Activated CD8-positive, alpha-beta memory T cell treated with anti-CD3 and anti-CD28 coated beads, Interleukin-2, amount 50 U/mL, for 24 hours (primary cell): ENCODE results near the gene FAM131A.
A peak's percentile ranks its signal among the peaks of the same experiment; 100 is the strongest.

Experiments used
- DNase-seq: peaks from one replicate; pipeline ENCODE4 v3.0.0-alpha.2; 2020; ENCODE audit errors: extremely low read depth

Gene FAM131A

GRCh38 chr3:184357248-184358123, 20.1 kb downstream of the FAM131A start:
- no peak for DNase-seq

GRCh38 chr3:184358124-184358767, 20.8 kb downstream of the FAM131A start:
- no peak for DNase-seq

DNA sequence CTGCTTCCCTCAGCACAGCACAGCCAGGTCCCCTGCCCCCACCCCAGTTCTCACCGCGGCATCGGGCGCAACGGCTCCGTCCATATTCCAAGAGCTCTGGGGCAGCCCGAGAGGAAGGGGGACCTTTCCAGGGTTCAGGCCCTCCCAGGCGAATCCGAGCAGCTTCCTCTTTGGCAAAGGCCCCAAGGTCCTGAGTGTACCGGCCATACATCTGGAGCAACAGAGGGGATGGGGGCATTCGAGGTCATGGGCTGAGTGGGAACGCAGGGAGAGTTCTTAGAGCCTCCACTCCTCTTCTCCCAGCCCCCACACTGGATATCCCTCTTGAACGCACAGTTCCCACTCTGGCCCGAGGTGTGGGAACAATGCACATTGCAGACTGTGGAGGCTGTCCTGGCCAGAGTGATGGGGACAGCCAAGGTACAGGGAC, 21.5 kb downstream of the FAM131A start:
- DNase-seq = no peak

- DNase-seq = no peak
Measured at GRCh38 chr3:184359610-184360009, 22.2 kb downstream of the FAM131A start.

GRCh38 chr3:184360070-184360928, 22.9 kb downstream of the FAM131A start:
- no peak for DNase-seq

DNA sequence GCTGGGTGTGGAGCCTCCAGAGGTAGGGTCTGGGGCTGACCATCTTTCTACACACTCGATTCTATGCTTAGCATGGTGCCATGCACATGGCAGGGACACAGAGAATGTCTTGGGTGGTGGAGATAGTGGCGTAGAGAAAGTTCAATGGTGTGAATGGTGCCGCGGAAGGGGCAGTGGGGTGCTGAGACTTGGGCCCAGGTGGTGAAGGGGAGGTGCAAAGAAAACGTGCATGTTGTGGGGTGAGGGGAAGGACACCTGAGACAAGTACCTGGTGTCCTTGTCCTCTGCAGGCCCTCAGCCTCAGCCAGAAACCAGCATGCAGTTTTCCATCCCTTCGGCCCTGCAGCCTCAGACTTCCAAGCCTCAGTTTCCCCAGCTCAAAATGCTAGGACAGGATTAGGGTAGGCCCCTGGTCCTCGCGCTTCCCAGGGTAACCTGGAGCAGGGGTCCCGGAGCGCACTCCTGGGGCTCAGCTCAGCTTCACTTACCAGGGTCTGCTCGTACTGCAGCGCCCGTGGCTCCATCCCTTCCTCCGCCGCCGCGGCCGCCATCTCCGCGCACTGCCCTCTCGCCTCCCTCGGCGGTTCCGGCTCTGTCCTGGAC, 23.6 kb downstream of the FAM131A start:
- DNase-seq = no peak

DNA sequence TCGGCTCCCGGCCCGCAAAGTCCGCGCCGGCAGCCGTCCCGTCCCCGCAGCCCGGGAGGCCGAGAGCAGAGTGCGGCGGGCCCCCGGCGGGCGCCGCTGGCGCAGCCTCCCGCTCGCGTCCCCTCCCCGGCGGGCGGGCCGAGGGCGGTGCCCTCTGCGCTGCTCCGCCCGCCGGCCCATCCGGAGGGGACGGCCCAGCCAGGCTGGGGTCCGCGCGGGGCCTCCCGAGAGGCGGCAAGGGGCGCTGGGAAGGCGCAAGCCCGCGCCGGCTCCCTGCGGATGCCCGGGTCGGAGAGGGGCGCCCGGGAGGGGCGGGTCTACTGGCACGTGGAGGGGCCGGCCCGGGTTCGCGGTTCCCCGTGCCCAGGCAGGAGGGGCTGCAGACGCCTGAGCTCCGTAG, 24.1 kb downstream of the FAM131A start, which contains the start of the genes CLCN2 and POLR2H:
CLCN2 (minus strand) TSS at position 74 of the 400 bp plus-strand sequence. CDS start 126 bp downstream, outside the sequence.
POLR2H (plus strand) TSS at position 179 of the 400 bp plus-strand sequence. CDS start 1,783 bp downstream, outside the sequence.
- no peak for DNase-seq

- DNase-seq = no peak
Measured at GRCh38 chr3:184361932-184362667, 24.7 kb downstream of the FAM131A start.

- DNase-seq = peak; percentile 90
Measured at GRCh38 chr3:184362668-184363546, 25.5 kb downstream of the FAM131A start.

DNA sequence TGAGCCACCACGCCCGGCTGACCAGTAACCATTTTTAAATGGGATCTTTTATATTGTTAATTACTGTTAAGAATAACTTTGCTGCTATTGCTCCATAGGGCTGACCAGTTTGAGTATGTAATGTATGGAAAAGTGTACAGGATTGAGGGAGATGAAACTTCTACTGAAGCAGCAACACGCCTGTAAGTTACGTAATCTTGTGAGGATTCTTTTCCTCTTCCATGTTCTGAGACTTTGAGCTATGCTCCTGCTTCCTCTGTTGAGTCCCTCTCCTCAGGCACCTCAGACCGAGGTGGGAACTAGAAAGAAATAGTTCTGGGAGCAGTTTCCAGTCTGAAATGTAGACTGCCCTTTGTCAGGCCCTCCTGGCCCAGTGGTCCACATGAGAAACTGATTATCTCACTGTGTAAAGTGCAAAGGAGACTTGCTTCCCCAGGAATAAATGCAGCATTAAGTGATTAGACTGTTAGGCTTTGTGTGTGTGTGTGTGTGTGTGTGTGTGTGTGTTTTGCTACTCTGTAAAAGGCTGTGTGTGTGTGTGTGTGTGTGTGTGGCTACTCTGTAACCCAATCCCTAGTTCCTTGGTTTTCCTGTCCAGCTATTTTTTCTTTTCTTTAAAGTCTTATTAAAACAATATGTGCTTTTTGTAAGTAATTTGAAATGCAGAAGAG, 29.4 kb downstream of the FAM131A start:
- DNase-seq = no peak

GRCh38 chr3:184368116-184368515, 30.7 kb downstream of the FAM131A start:
- DNase-seq = no peak

GRCh38 chr3:184368586-184369183, 31.3 kb downstream of the FAM131A start:
- no peak for DNase-seq

GRCh38 chr3:184371570-184372018, 34.2 kb downstream of the FAM131A start:
- DNase-seq = no peak

DNA sequence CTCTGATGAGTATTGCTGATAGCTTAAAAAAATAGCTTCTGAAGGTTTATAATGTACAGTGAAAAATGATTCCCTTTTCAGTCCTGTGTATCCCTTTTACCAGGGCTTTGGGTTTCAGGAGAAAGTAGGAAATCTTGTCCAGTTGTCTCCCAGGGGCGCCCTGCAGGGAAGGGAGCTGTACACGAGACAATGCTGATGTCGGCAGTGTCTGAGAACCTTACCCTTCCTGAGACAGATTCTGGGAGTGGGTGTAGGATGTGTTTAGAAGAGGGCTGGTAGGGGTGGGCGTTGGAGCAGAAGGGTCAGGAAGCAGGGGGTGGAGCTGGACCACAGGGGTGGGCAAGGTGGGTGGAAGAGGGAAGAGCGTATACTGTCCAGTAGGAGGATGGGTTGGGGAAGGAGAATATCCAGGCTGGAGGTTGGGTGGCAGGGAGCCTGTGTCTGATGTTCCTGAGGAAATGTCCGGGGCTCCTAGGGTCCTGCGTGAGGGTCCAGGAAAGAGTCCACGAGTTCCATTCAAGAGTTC, 35.0 kb downstream of the FAM131A start:
- DNase-seq = no peak

- no peak for DNase-seq
Measured at GRCh38 chr3:184372911-184373310, 35.5 kb downstream of the FAM131A start.

- DNase-seq = no peak
Measured at GRCh38 chr3:184373422-184373821, 36.0 kb downstream of the FAM131A start.

DNA sequence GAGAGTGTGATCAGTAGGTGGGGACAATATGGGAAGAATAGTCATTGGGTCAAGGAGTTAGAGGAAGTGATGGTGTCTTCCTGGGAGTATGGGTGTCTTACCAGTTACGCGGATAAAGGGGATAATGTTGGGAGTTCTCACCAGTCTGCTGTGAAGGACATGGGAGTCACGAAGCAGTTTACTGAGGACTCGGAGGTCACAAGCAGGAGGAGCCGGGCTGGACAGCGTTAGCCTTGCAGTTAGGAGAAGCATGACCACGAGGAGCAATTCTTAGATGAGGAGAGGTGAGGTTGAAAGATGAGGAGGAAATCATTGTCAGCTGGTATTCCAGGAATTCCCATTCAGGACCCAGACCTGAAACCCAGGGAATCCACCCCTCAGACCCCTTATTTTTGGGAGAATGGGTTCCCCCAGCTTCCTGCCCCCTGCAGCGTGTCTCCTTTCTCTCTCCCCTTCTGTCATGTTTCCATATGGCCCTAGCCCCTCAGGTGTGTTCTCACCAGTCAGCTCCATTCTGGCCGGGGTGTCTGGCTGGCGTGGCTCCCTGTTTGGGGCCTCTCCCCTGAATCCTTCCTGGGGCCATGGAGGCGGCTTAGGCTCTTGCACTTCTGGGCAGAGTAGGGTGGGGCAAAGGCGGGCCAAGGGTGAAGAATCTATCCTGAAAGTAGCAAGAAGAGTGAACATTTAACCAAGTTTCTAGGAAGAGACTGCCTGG, 38.5 kb downstream of the FAM131A start:
- DNase-seq = no peak

- no peak for DNase-seq
Measured at GRCh38 chr3:184377374-184377773, 40.0 kb downstream of the FAM131A start.
